GM12873 (cell line): ENCODE results near the gene FAM187B.

Experiments used
- TF ChIP-seq, protein P1 (sequence below): IDR thresholded peaks from 2 replicates; pipeline ENCODE4 v1.5.1; 2012; ENCODE audit warnings: low read depth, mild to moderate bottlenecking, moderate library complexity, low read length, control low read depth; ENCODE audit not compliant: insufficient read depth; ENCODE audit errors: missing control alignments

The FAM187B gene

DNA sequence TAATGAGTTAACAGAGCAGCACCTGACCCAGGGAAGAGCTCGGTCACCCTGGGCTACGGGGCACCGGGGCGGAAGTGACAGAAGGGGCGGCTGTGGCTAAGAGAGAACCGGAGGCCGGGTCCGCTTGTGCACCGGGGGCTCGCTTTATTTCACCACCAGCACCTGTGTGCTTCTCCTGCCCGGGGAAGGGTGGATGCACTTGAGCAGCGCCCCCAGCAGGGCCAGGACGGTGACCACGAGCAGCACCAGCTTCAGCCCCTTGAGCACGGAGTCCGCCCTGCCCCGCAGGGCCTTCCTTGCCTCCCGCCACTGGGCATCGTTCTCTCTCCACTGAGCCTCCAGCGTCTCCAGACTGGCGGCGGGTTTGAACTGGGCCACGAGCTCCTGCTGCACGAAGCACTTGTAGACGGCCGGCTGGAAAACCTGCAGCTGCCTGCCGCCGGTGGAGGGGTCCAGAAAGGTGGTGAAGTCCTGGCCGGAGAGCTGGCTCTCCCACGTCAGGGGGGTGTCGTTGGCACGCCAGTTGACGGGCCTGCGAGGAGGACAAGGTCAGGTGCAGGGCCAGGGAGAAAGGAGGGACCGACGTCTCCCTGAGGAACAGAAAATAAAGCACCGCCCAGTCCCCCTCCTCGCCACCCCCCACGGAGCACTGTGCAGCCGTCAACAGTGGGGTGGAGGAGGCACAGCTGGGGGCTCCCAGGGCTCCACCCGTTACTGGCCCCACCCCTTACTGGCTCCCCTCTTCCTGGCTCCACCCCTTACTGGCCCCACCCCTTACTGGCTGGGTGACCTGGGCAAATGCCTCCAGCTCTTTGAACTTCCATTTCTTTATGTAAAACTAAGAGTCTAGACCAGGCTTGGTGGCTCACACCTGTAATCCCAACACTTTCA, 3.6 kb downstream of the FAM187B start:
- TF ChIP-seq, protein P1, sequence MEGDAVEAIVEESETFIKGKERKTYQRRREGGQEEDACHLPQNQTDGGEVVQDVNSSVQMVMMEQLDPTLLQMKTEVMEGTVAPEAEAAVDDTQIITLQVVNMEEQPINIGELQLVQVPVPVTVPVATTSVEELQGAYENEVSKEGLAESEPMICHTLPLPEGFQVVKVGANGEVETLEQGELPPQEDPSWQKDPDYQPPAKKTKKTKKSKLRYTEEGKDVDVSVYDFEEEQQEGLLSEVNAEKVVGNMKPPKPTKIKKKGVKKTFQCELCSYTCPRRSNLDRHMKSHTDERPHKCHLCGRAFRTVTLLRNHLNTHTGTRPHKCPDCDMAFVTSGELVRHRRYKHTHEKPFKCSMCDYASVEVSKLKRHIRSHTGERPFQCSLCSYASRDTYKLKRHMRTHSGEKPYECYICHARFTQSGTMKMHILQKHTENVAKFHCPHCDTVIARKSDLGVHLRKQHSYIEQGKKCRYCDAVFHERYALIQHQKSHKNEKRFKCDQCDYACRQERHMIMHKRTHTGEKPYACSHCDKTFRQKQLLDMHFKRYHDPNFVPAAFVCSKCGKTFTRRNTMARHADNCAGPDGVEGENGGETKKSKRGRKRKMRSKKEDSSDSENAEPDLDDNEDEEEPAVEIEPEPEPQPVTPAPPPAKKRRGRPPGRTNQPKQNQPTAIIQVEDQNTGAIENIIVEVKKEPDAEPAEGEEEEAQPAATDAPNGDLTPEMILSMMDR = no peak

DNA sequence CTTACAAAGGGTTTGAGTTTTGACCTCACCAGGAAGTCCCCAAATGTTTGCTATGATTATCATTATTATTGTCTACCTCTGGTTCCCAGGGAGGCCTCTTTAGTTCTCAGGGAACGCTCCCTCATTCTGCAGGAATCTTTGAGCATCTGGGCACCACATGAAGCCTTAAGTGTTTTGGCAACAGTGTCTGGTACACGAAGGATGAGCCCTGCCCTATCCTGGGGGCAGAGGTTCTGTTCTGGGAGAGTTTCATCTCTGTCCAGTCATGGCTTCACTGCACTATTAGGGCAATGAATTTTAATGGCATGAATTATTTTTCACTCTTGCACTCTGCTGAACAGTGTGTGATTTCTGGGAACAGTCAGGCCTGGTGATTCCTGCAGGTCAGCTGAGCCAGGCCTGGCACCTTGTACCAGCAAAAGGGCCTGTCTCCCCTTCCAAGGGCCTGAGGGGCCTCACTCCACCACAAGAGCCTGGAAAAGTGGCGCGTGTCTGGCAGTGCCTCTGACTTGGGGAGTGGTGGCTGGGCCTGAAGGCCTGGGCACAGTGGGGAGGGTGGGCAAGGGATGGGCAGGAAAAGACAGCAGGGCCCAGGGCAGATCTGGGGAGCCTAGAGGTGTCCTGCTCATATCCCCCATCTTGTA, 4.6 kb downstream of the FAM187B start:
- TF ChIP-seq, protein P1 = no peak

DNA sequence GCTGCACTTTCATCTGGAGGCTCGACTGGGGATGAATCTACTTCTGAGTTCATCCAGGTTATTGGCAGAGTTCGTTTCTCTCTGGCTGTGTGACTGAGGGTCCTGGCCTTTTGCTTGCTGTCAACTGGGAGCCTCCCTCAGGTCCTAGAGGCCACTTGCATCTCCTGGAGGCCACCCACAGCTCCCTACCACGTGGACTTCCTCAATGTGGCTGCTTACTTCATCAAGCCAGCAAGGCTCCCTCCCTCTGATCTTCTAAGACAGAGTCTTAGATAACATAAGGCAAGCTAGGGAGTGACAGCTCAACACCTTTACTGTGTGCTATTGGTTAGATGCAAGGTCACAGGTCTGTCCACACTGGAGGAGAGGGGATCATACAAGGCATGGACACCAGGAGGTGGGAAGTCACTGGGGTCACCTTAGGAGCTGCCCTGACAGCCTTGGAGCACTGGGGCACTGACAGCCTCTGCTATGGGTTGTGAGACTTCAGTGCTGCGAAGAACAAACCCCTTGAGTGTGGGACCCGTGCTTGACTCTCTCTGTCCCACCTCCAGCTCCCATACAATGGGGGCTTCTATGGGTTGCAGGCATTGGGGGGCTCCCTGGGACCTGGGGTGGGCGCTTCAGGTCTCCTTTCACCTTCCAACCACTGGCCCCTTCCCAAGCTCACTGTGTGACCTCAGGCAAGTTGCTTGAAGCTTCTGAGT, 5.3 kb downstream of the FAM187B start:
- TF ChIP-seq, protein P1 = no peak

DNA sequence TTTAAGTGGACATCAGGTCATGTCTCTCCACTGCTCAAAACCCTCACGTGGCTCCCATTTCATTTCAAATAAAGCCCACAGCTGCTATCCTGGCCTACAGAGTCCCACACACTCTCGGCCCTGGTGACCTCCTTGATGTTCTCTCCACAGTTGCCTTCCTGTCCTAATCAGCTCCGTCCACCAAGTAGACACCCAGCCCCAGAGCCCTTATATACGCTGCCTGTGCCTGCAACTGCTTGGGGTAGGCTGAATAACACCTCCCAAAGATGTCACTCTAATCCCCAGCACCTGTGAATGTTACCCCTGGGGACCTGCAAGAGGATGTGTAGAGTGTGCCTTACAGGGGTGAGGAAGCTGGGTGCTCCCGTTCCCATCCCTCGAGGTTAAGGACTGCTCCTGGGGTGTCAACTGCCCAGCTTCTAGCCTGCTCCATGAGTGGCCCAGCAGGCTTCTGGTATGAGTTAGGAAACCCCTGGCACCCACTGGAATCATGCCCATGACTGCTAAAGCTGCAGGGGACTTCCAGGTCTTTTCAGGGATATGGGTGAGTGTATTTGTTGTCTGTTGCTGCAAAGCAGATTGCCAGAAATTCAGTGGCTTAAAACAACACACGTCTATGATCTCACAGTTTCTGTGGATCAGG, 6.0 kb downstream of the FAM187B start:
- TF ChIP-seq, protein P1 = no peak

DNA sequence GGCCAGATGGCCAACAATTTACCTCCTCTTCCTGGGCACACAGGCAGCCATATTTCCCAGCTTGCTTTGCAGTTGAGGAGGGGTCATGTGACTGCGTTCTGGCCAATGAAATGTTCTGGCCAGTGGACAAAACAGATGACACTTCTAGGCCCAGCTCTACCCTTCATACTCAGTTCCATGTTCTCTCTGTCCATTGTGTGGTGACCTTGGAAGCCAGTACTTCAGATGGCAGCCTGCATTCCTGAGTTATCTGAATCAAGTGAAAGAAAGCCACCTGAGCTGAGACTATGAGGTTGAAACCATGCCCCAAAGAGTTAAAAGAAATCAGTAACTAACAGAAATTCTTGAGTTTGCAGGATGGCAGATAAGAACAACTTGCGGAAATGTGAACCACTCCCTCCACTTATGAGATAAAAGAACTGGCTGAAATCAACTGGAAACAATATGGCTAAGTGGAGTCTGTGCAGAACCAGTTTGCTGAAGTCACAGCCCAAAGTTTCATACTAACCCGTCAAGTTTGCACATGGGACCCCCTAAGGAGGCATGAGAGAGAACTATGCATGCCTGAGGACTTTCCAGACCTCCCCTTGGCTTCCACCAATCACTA, 8.1 kb downstream of the FAM187B start:
- TF ChIP-seq, protein P1 = no peak

DNA sequence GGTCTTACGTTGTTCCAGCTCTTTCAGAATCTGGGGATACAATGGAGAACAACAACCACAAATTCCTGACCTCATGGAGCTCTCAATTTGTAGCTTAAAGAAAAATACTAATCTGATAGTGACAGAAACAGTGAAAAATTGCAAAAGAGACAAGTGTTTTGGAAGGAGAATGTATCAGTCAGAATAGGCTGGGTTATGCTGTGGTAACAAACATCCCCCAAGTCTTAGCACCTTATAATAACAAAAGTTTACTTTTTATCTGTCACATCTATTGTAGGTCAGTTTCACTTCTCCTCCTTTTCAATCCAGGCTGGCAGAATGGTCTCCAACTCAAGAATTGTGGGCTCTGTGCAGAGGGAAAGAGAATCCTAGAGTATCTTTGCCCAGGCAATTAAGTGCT, 9.5 kb downstream of the FAM187B start:
- TF ChIP-seq, protein P1 = no peak
